Heart left ventricle (tissue), 16 donors: Measurements from ENCODE around the gene C5AR1. TPM values are rescaled to one million over a fixed set of nuclear protein-coding genes. Genes with fewer than 3 reads are reported as not detected.

ENCODE experiments used
- ATAC-seq, 4 donors: fragments of 200-7000 bp; cut with Tn5 transposase; one replicate each; pipeline ENCODE4 v1.9.1; 2020 to 2022; ENCODE audit warnings: moderate library complexity in 4 of 4, mild to moderate bottlenecking in 3 of 4, moderate number of reproducible peaks in 1 of 4
- DNase-seq, 5 donors: peaks; one replicate each; pipeline ENCODE4 v3.0.0-alpha.2; 2020
- H3K27ac ChIP-seq, 12 donors: fragments of 200-600 bp; sonication (generic) in 4 of 12; one replicate each; pipeline versions ENCODE4 v1.5.0 to v1.8.0; 2016 to 2022; ENCODE audit warnings: mild to moderate bottlenecking in 2 of 12
- H3K27me3 ChIP-seq, 9 donors: fragments of 200-600 bp; sonication (generic) in 2 of 9; one replicate each; pipeline versions ENCODE4 v1.5.1 to v1.8.0; 2016 to 2022; ENCODE audit warnings: mild to moderate bottlenecking in 3 of 9
- H3K36me3 ChIP-seq, 9 donors: fragments of 200-600 bp; sonication (generic) in 2 of 9; one replicate each; pipeline versions ENCODE4 v1.5.0 to v1.8.0; 2018 to 2022; ENCODE audit warnings: mild to moderate bottlenecking in 2 of 9
- H3K4me1 ChIP-seq, 12 donors: fragments of 200-600 bp; sonication (generic) in 4 of 12; one replicate each; pipeline versions ENCODE4 v1.5.0 to v1.8.0; 2016 to 2022; ENCODE audit warnings: mild to moderate bottlenecking in 3 of 12
- H3K4me3 ChIP-seq, 12 donors: fragments of 200-600 bp; sonication (generic) in 4 of 12; one replicate each; pipeline versions ENCODE4 v1.5.0 to v1.8.0; 2017 to 2022; ENCODE audit warnings: mild to moderate bottlenecking in 9 of 12, moderate library complexity in 4 of 12
- H3K9me3 ChIP-seq, 12 donors: fragments of 200-600 bp; sonication (generic) in 4 of 12; one replicate each; pipeline versions ENCODE4 v1.5.0 to v1.8.0; 2016 to 2022; ENCODE audit warnings: mild to moderate bottlenecking in 1 of 12
- CTCF ChIP-seq, 12 donors: fragments of 200-600 bp; sonication (generic) in 4 of 12; IDR thresholded peaks; one replicate each; pipeline versions ENCODE4 v1.5.0 to v1.8.0; 2018 to 2022; ENCODE audit warnings: antibody characterized with exemption in 12 of 12, mild to moderate bottlenecking in 5 of 12
- POLR2A ChIP-seq, 2 donors: fragments of 450-650 bp; IDR thresholded peaks; one replicate each; pipeline ENCODE4 v1.6.1; 2017; ENCODE audit warnings: antibody characterized with exemption in 2 of 2, mild to moderate bottlenecking in 2 of 2, moderate library complexity in 2 of 2
- WGBS, 4 donors: extraction: QIAGEN DNeasy Blood & Tissue Kit in 2 of 4; methylation state at CpG; one replicate each; pipeline versions ENCODE4 v1.1.5 to v1.1.7; 2013 to 2018; 5-methylcytosine and 5-hydroxymethylcytosine counted together
- intact Hi-C, 10 donors: fragments of 100-400 bp; cut with DNase I; formaldehyde crosslinking; loops; one replicate each; pipeline versions ENCODE4 v1.11.1 to v1.14.2; 2022
- polyA plus RNA-seq, 2 donors: library from polyadenylated mRNA; stranded (reverse); fragments of 200-250 nt; gene quantifications; one replicate each; pipeline ENCODE4 v1.2.3, GENCODE V29; 2013
- total RNA-seq, 9 donors: library from RNA; depleted of rRNA in 2 of 9; stranded (reverse); fragments of >200 nt in 2 of 9; fragmentation: NEBNext Ultra II Directional in 3 of 9; extraction: Animal tissue kit (Norgen Biotek cat#: 25700) in 3 of 9; gene quantifications; one replicate each; pipeline versions ENCODE4 v1.1.0 to v1.2.4, GENCODE V29; 2016 to 2023
- donor health status: ischemic (EF 13 %, LVEDD 7.1; RV severe dilation, severe dysfunction).
- donor health status: healthy with polysubstance abuse.
- donor health status: DM: no; HTN: yes; CAD: no.
- donor health status: DM: no; HTN: no; CAD: no.
- donor health status: ischemic (EF 25% LVEDD 6.9; RV normal size, moderate dysfunction).
- donor health status: ischemic (EF 25% LVEDD 5.7; RV mildly dilated, moderate dysfunction).
- donor health status: healthy.
- donor health status: DM: yes; HTN: yes; CAD: no.
- donor health status: ischemic (EF 35%, LVEDD 5.7; RV mildly dilated, moderate dysfunction).
- donor health status: nonischemic (EF 11% LVEDD 7.7; RV severe dilation, severe dysfunction).
- donor health status: DM: yes; HTN: yes; CAD: no.
- donor health status: PGD.
- donor health status: ischemic (EF 29% LVEDD 5.4; RV normal size, mild dysfunction).
- donor health status: nonischemic (EF 23%, LVEDD 6.1; RV moderate dilation, normal function).

C5AR1 gene
- total and polyA plus RNA-seq, 11 donors, result 0.80 to 37.9 (median 5.6) TPM

- no peak for TF ChIP-seq CTCF (IDR thresholded peaks at IDR 0.05)
- TF ChIP-seq POLR2A (IDR thresholded peaks at IDR 0.05), result no peak
- no peaks in the 10 kb centered on the region for H3K36me3 ChIP-seq
- ATAC-seq (no peak), DNase-seq (no peak)
- intact Hi-C loops, result no loop called here
- no peak overlapping the region for H3K27ac ChIP-seq
- H3K4me3 ChIP-seq, result no peak overlapping the region
- H3K4me1 ChIP-seq, result peaks cover 0 to 16% (median 0%) of the 10 kb centered on the region in 12 donors
- H3K27me3 ChIP-seq, result no peaks in the 10 kb centered on the region
- WGBS, 4 donors, result 78 to 87% (median 81%) methylated on average over 10 of the region's 10 CpGs
- H3K9me3 ChIP-seq, result no peaks in the 10 kb centered on the region
Measured at GRCh38 chr19:47339196-47339880, 29.7 kb downstream of the C5AR1 start.

- H3K27ac ChIP-seq, result no peak overlapping the region
- intact Hi-C loops, result no loop called here
- WGBS, 4 donors, result 92 to 94% (median 93%) methylated on average over 20 to 29 of the region's 29 CpGs
- peaks cover 0 to 16% (median 0%) of the 10 kb centered on the region in 12 donors for H3K4me1 ChIP-seq
- H3K36me3 ChIP-seq, result no peaks in the 10 kb centered on the region
- H3K4me3 ChIP-seq, result no peak overlapping the region
- H3K27me3 ChIP-seq, result no peaks in the 10 kb centered on the region
- DNase-seq (no peak), ATAC-seq (no peak)
- no peaks in the 10 kb centered on the region for H3K9me3 ChIP-seq
- TF ChIP-seq CTCF (IDR thresholded peaks at IDR 0.05), result no peak
- TF ChIP-seq POLR2A (IDR thresholded peaks at IDR 0.05), result no peak
Measured at GRCh38 chr19:47340477-47341208, 31.0 kb downstream of the C5AR1 start.

- no peaks in the 10 kb centered on the region for H3K36me3 ChIP-seq
- no peaks in the 10 kb centered on the region for H3K27me3 ChIP-seq
- H3K27ac ChIP-seq, result no peak overlapping the region
- TF ChIP-seq POLR2A (IDR thresholded peaks at IDR 0.05), result no peak
- no peak for TF ChIP-seq CTCF (IDR thresholded peaks at IDR 0.05)
- ATAC-seq (no peak), DNase-seq (no peak)
- 79 to 87% (median 84%) methylated on average over 4 of the region's 4 CpGs for WGBS, 4 donors
- intact Hi-C loops, result no loop called here
- no peaks in the 10 kb centered on the region for H3K9me3 ChIP-seq
- H3K4me1 ChIP-seq, result peaks cover 0 to 5% (median 0%) of the 10 kb centered on the region in 12 donors
- H3K4me3 ChIP-seq, result no peak overlapping the region
Measured at GRCh38 chr19:47341734-47342133, 32.1 kb downstream of the C5AR1 start.

GRCh38 chr19:47343194-47343802 lies 33.6 kb downstream of the C5AR1 start:
- no peak for TF ChIP-seq POLR2A (IDR thresholded peaks at IDR 0.05)
- no peak for TF ChIP-seq CTCF (IDR thresholded peaks at IDR 0.05)
- DNase-seq (no peak), ATAC-seq (no peak)
- intact Hi-C loops, result no loop called here
- Histone ChIP-seq H3K27ac (no peak overlapping the region), H3K4me3 (no peak overlapping the region), H3K36me3 (no peaks in the 10 kb centered on the region), H3K4me1 (peaks cover 0 to 1% (median 0%) of the 10 kb centered on the region in 12 donors), H3K27me3 (no peaks in the 10 kb centered on the region), H3K9me3 (no peaks in the 10 kb centered on the region)
- 84 to 88% (median 85%) methylated on average over 9 to 11 of the region's 11 CpGs for WGBS, 4 donors
